ENCODE data around the gene PRR19. TPM values are rescaled to one million over a fixed set of nuclear protein-coding genes. Genes with fewer than 3 reads are reported as not detected.

PRR19 gene
- total RNA-seq, 2 experiments from 2014 or later: 0.40 to 1.4 TPM

GRCh38 chr19:42271045-42271419, 30.9 kb upstream of the PRR19 start:
- no peak for DNase-seq (ENCODE audit: low spot score)
- Histone ChIP-seq H3K36me3 (ENCODE audit: insufficient read depth, low read length) (0 out of 2 replicates have a peak, but pooled peaks cover 8% of the 10 kb centered on the region), H2AFZ (ENCODE audit: low read length) (no peak overlapping the region), H3K9me2 (ENCODE audit: insufficient read depth, low read length) (no peaks in the 10 kb centered on the region), H3K4me3 (ENCODE audit: low read depth, low read length, poor library complexity, severe bottlenecking) (peak overlapping the region; percentile 73), H3K27ac (ENCODE audit: low read depth, low read length, poor library complexity, severe bottlenecking) (peak overlapping the region; percentile 70), H3K4me2 (ENCODE audit: low read length) (peak overlapping the region; percentile 99), H3K9me3 (ENCODE audit: low read length) (no peaks in the 10 kb centered on the region), H3K79me2 (ENCODE audit: insufficient read depth, low read depth, low read length) (peaks cover 9% of the 10 kb centered on the region; the same call in 1 of the 2 replicates), H4K20me1 (ENCODE audit: insufficient read depth, low read length) (no peaks in the 10 kb centered on the region), H3K4me1 (ENCODE audit: insufficient read depth, low read length, poor library complexity, severe bottlenecking) (peaks cover 32% of the 10 kb centered on the region)
- no TSS peak for BruUV-seq (replicated peaks)
- intact Hi-C loops (cut with micrococcal nuclease; ENCODE audit: unreplicated experiment): no loop called here
- ChIA-PET POLR2A (interaction anchor here (1.6 to 2.1 kb wide), 2 partner anchors 8 to 27 kb away, joined by 6 to 11 read pairs; no protein-coding TSS in a partner anchor), CTCF (ENCODE audit: unreplicated experiment) (interaction anchor here (2.0 kb wide), 1 partner anchor 9 kb away, joined by 10 read pairs; no protein-coding TSS in a partner anchor)
- no peak for TF ChIP-seq EZH2phosphoT487 (IDR thresholded peaks at IDR 0.05; ENCODE audit: borderline replicate concordance, low read depth, low read length)
- TF ChIP-seq, protein P1, sequence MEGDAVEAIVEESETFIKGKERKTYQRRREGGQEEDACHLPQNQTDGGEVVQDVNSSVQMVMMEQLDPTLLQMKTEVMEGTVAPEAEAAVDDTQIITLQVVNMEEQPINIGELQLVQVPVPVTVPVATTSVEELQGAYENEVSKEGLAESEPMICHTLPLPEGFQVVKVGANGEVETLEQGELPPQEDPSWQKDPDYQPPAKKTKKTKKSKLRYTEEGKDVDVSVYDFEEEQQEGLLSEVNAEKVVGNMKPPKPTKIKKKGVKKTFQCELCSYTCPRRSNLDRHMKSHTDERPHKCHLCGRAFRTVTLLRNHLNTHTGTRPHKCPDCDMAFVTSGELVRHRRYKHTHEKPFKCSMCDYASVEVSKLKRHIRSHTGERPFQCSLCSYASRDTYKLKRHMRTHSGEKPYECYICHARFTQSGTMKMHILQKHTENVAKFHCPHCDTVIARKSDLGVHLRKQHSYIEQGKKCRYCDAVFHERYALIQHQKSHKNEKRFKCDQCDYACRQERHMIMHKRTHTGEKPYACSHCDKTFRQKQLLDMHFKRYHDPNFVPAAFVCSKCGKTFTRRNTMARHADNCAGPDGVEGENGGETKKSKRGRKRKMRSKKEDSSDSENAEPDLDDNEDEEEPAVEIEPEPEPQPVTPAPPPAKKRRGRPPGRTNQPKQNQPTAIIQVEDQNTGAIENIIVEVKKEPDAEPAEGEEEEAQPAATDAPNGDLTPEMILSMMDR (conservative IDR thresholded peaks at IDR 0.05; ENCODE audit: low read length): no peak

DNA sequence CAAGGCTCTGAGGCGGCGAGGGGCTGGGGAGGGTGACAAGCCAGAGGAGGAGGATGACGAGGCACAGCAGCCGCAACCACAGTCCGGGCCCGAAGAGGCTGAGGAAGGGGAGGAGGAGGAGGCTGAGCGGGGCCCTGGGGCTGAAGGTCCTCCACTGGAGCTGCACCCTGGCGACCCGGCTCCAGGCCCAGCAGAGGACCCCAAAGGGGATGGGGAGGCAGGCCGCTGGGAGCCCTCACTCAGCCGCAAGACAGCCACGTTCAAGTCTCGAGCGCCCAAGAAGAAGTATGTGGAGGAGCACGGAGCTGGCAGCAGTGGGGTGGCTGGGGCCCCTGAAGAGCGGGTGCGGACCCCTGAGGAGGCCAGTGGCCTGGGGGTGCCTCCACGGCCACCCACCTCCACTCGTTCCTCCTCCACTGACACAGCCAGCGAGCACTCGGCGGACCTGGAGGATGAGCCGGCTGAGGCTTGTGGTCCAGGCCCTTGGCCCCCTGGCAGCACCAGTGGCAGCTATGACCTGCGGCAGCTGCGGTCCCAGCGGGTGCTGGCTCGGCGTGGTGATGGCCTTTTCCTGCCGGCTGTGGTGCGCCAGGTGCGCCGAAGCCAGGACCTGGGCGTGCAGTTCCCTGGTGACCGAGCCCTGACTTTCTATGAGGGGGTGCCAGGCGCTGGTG, 29.9 kb upstream of the PRR19 start:
- H3K36me3 ChIP-seq (ENCODE audit: insufficient read depth, low read length): 0 out of 2 replicates have a peak, but pooled peaks cover 8% of the 10 kb centered on the region
- H4K20me1 ChIP-seq (ENCODE audit: insufficient read depth, low read length): no peaks in the 10 kb centered on the region
- no peak overlapping the region for H3K27ac ChIP-seq (ENCODE audit: low read depth, low read length, poor library complexity, severe bottlenecking)
- DNase-seq (ENCODE audit: low spot score): no peak
- POLR2A ChIA-PET: interaction anchor here (1.6 to 2.1 kb wide), 2 partner anchors 7 to 28 kb away, joined by 6 to 11 read pairs; no protein-coding TSS in a partner anchor
- H3K4me1 ChIP-seq (ENCODE audit: insufficient read depth, low read length, poor library complexity, severe bottlenecking): peaks cover 32% of the 10 kb centered on the region
- H3K9me2 ChIP-seq (ENCODE audit: insufficient read depth, low read length): no peaks in the 10 kb centered on the region
- TF ChIP-seq, protein P1 (conservative IDR thresholded peaks at IDR 0.05; ENCODE audit: low read length): no peak
- TF ChIP-seq EZH2phosphoT487 (IDR thresholded peaks at IDR 0.05; ENCODE audit: borderline replicate concordance, low read depth, low read length): no peak
- H2AFZ ChIP-seq (ENCODE audit: low read length): no peak overlapping the region
- CTCF ChIA-PET (ENCODE audit: unreplicated experiment): no interaction called here
- no TSS peak for BruUV-seq (replicated peaks)
- intact Hi-C loops (cut with micrococcal nuclease; ENCODE audit: unreplicated experiment): no loop called here
- peaks cover 9% of the 10 kb centered on the region; the same call in 1 of the 2 replicates for H3K79me2 ChIP-seq (ENCODE audit: insufficient read depth, low read depth, low read length)
- no peaks in the 10 kb centered on the region for H3K9me3 ChIP-seq (ENCODE audit: low read length)
- H3K4me2 ChIP-seq (ENCODE audit: low read length): no peak overlapping the region
- H3K4me3 ChIP-seq (ENCODE audit: low read depth, low read length, poor library complexity, severe bottlenecking): no peak overlapping the region

GRCh38 chr19:42272535-42272897, 29.4 kb upstream of the PRR19 start:
- BruUV-seq (replicated peaks): no TSS peak
- Histone ChIP-seq H3K4me1 (ENCODE audit: insufficient read depth, low read length, poor library complexity, severe bottlenecking) (peaks cover 28% of the 10 kb centered on the region), H3K9me3 (ENCODE audit: low read length) (no peaks in the 10 kb centered on the region), H3K9me2 (ENCODE audit: insufficient read depth, low read length) (no peaks in the 10 kb centered on the region), H3K36me3 (ENCODE audit: insufficient read depth, low read length) (0 out of 2 replicates have a peak, but pooled peaks cover 8% of the 10 kb centered on the region), H3K79me2 (ENCODE audit: insufficient read depth, low read depth, low read length) (peaks cover 9% of the 10 kb centered on the region; the same call in 1 of the 2 replicates), H4K20me1 (ENCODE audit: insufficient read depth, low read length) (no peaks in the 10 kb centered on the region), H3K4me3 (ENCODE audit: low read depth, low read length, poor library complexity, severe bottlenecking) (no peak overlapping the region), H3K27ac (ENCODE audit: low read depth, low read length, poor library complexity, severe bottlenecking) (no peak overlapping the region), H2AFZ (ENCODE audit: low read length) (no peak overlapping the region), H3K4me2 (ENCODE audit: low read length) (no peak overlapping the region)
- TF ChIP-seq EZH2phosphoT487 (IDR thresholded peaks at IDR 0.05; ENCODE audit: borderline replicate concordance, low read depth, low read length): no peak
- TF ChIP-seq, protein P1 (conservative IDR thresholded peaks at IDR 0.05; ENCODE audit: low read length): no peak
- intact Hi-C loops (cut with micrococcal nuclease; ENCODE audit: unreplicated experiment): no loop called here
- no peak for DNase-seq (ENCODE audit: low spot score)
- ChIA-PET CTCF (ENCODE audit: unreplicated experiment) (no interaction called here), POLR2A (no interaction called here)
